Smooth muscle cell (in vitro differentiated cells): Measurements from ENCODE around the gene CCL13. TPM values are rescaled to one million over a fixed set of nuclear protein-coding genes. Genes with fewer than 3 reads are reported as not detected.

Source experiments
- DNase-seq: peaks from one replicate; lab custom pipeline; 2025; ENCODE audit not compliant: unreplicated experiment; lab: John Stamatoyannopoulos, UW
- H2AFZ ChIP-seq: fragments of 200-600 bp; sonication (generic); 2 replicates; pipeline ENCODE4 v1.6.0; 2016; ENCODE audit warnings: antibody characterized with exemption, low read depth, mild to moderate bottlenecking
- H3F3A ChIP-seq: fragments of 200-600 bp; sonication (generic); 2 replicates; pipeline ENCODE4 v1.6.0; 2017; ENCODE audit warnings: antibody characterized with exemption, low read depth
- H3K27ac ChIP-seq: fragments of 200-600 bp; sonication (generic); 2 replicates; pipeline ENCODE4 v1.5.1; 2016; ENCODE audit warnings: low read depth, mild to moderate bottlenecking
- H3K27me3 ChIP-seq: fragments of 200-600 bp; sonication (generic); 2 replicates; pipeline ENCODE4 v1.6.1; 2016; ENCODE audit warnings: low read depth, mild to moderate bottlenecking
- H3K36me3 ChIP-seq: fragments of 200-600 bp; sonication (generic); 2 replicates; pipeline ENCODE4 v1.5.1; 2016; ENCODE audit warnings: low read depth
- H3K4me1 ChIP-seq: fragments of 200-600 bp; sonication (generic); 2 replicates; pipeline ENCODE4 v1.5.1; 2016; ENCODE audit warnings: low read depth
- H3K4me2 ChIP-seq: fragments of 200-600 bp; sonication (generic); 2 replicates; pipeline ENCODE4 v1.6.0; 2016; ENCODE audit warnings: mild to moderate bottlenecking
- H3K4me3 ChIP-seq: fragments of 200-600 bp; sonication (generic); 2 replicates; pipeline ENCODE4 v1.5.1; 2016; ENCODE audit warnings: mild to moderate bottlenecking
- H3K79me2 ChIP-seq: fragments of 200-600 bp; sonication (generic); 2 replicates; pipeline ENCODE4 v1.6.0; 2016; ENCODE audit warnings: low read depth, mild to moderate bottlenecking
- H3K9ac ChIP-seq: fragments of 200-600 bp; sonication (generic); 2 replicates; pipeline ENCODE4 v1.6.0; 2016; ENCODE audit warnings: low read depth
- H3K9me3 ChIP-seq: fragments of 200-600 bp; sonication (generic); replicated peaks from 2 replicates; pipeline ENCODE4 v1.5.1; 2016; ENCODE audit warnings: low read depth
- H4K20me1 ChIP-seq: fragments of 200-600 bp; sonication (generic); 2 replicates; pipeline ENCODE4 v1.6.0; 2016; ENCODE audit warnings: low read depth
- CTCF ChIP-seq: fragments of 200-600 bp; sonication (generic); IDR thresholded peaks from 2 replicates; pipeline ENCODE4 v1.5.1; 2017; ENCODE audit warnings: borderline replicate concordance, mild to moderate bottlenecking, antibody characterized with exemption; ENCODE audit not compliant: insufficient read depth, poor library complexity, severe bottlenecking
- WGBS: methylation state at CpG from one replicate; pipeline ENCODE4 v1.1.7; 2016; ENCODE audit warnings: low lambda C conversion rate; 5-methylcytosine and 5-hydroxymethylcytosine counted together
- polyA plus RNA-seq: library from polyadenylated mRNA; unstranded; fragments of >200 nt; fragmentation: Nextera tagmentation; extraction: Ambion mirVana; gene quantifications from 2 replicates; pipeline ENCODE4 v1.2.1, GENCODE V29; 2016
- total RNA-seq: library from RNA; depleted of rRNA; stranded (reverse); fragments of >200 nt; gene quantifications from 2 replicates; pipeline ENCODE4 v1.2.3, GENCODE V29; 2014

Gene CCL13
- total and polyA plus RNA-seq, 2 experiments from 2014 or later, result not detected

DNA sequence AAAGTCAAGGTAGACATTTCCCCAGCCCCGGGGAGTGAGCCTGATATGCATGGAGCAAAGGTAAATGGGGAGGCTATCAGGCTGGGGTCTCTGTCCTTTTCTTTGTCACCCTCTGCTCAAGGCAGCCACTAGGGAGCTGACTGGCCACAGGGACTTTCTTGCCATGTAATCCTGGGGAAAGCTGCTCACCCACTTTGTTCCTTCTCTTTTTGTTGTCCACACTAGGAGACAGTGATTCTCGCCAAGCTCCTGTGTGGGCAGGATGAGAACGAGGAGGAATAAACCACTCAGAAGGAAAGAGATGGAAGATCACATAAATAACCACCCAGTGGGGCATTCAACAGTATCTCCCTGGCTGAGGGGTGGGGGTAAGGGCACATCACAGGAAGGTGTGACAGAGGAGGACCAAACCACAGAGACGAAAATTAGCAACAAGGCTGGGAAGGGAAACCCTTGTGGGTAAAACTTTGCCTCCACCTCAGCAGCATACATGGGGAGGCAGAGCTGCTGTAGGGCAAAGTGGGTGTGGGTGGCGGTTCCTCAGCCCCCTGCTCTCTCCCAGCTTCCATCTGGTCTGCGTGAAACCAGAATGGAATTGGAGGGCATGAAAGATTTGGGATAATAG is 33.0 kb downstream of the CCL13 start:
- Histone ChIP-seq H3K36me3 (no peaks in the 10 kb centered on the region), H3K27ac (no peak overlapping the region), H3K27me3 (no peaks in the 10 kb centered on the region), H2AFZ (no peak overlapping the region), H3K9ac (no peak overlapping the region), H3K4me1 (no peaks in the 10 kb centered on the region), H4K20me1 (no peaks in the 10 kb centered on the region), H3F3A (peaks cover 8% of the 10 kb centered on the region), H3K4me3 (no peak overlapping the region), H3K9me3 (no peaks in the 10 kb centered on the region), H3K79me2 (no peaks in the 10 kb centered on the region), H3K4me2 (no peak overlapping the region)
- WGBS, result 78% methylated on average over 6 of the region's 6 CpGs
- DNase-seq, result no peak
- no peak for TF ChIP-seq CTCF

GRCh38 chr17:34390649-34391048 is 34.4 kb downstream of the CCL13 start:
- no peak overlapping the region for H2AFZ ChIP-seq
- H3K9me3 ChIP-seq, result no peaks in the 10 kb centered on the region
- H3K27me3 ChIP-seq, result no peaks in the 10 kb centered on the region
- no peaks in the 10 kb centered on the region for H3K36me3 ChIP-seq
- H3K79me2 ChIP-seq, result no peaks in the 10 kb centered on the region
- H3K9ac ChIP-seq, result no peak overlapping the region
- no peak overlapping the region for H3K27ac ChIP-seq
- no peak for TF ChIP-seq CTCF
- no peak for DNase-seq
- 97% methylated on average over 4 of the region's 4 CpGs for WGBS
- H4K20me1 ChIP-seq, result no peaks in the 10 kb centered on the region
- H3K4me2 ChIP-seq, result no peak overlapping the region
- no peak overlapping the region for H3K4me3 ChIP-seq
- no peaks in the 10 kb centered on the region for H3K4me1 ChIP-seq
- H3F3A ChIP-seq, result peaks cover 8% of the 10 kb centered on the region

DNA sequence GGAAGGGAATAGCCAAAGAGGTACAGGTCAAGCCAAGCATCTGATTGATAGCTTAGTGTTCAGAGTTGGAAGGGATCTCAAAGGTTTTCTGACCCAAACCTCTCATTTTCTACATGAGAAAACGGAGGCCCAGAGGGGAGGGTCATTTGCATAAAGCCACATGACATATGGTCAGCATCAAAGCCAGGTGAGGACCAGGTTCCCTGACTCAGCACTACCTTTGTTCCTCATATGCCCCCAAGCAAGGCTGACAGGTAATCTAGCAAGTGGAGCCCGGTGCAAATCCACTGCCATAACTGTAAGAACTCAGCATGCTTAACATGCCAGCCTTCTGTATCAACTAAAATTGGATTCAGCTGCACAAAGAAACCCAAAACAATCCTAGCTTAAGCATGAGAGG is 35.0 kb downstream of the CCL13 start:
- H3K79me2 ChIP-seq, result no peaks in the 10 kb centered on the region
- no peaks in the 10 kb centered on the region for H3K4me1 ChIP-seq
- DNase-seq, result no peak
- no peaks in the 10 kb centered on the region for H3K36me3 ChIP-seq
- no peak for TF ChIP-seq CTCF
- WGBS, result 44% methylated on average over 2 of the region's 2 CpGs
- H4K20me1 ChIP-seq, result no peaks in the 10 kb centered on the region
- no peaks in the 10 kb centered on the region for H3K27me3 ChIP-seq
- H3K27ac ChIP-seq, result no peak overlapping the region
- H3K4me3 ChIP-seq, result no peak overlapping the region
- no peak overlapping the region for H3K4me2 ChIP-seq
- no peak overlapping the region for H3K9ac ChIP-seq
- peaks cover 8% of the 10 kb centered on the region for H3F3A ChIP-seq
- H3K9me3 ChIP-seq, result no peaks in the 10 kb centered on the region
- no peak overlapping the region for H2AFZ ChIP-seq

DNA sequence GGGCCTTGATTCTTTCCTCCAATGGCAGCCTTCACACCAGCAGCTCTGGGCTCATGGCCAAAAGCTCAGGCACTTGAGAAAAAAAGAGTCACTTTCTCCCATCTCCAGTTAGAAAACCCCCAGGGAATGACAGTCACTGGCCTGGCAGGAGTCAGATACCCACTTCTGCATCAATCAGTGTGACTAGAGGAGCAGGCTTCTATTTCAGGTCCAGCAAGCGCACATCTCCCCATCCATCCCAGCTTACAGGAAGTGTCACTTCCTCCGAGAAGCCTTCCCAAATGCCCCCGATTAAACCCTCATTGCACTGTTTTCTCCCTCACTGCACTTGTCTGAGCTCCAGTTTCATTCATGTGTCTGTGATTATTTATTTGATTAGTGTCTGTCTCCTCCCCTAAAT is 37.1 kb downstream of the CCL13 start:
- H3K9me3 ChIP-seq, result no peaks in the 10 kb centered on the region
- no peaks in the 10 kb centered on the region for H3F3A ChIP-seq
- no peak overlapping the region for H3K4me2 ChIP-seq
- H3K4me3 ChIP-seq, result no peak overlapping the region
- H2AFZ ChIP-seq, result no peak overlapping the region
- no peaks in the 10 kb centered on the region for H3K27me3 ChIP-seq
- H3K9ac ChIP-seq, result no peak overlapping the region
- no peak for TF ChIP-seq CTCF
- WGBS, result 91% methylated on average over 3 of the region's 3 CpGs
- DNase-seq, result no peak
- no peaks in the 10 kb centered on the region for H3K4me1 ChIP-seq
- no peak overlapping the region for H3K27ac ChIP-seq
- no peaks in the 10 kb centered on the region for H3K79me2 ChIP-seq
- H3K36me3 ChIP-seq, result no peaks in the 10 kb centered on the region
- no peaks in the 10 kb centered on the region for H4K20me1 ChIP-seq
